ENCODE data around the gene SETD1A. TPM values are rescaled to one million over a fixed set of nuclear protein-coding genes. Genes with fewer than 3 reads are reported as not detected.

SETD1A gene
- 8.2 TPM for total RNA-seq

DNA sequence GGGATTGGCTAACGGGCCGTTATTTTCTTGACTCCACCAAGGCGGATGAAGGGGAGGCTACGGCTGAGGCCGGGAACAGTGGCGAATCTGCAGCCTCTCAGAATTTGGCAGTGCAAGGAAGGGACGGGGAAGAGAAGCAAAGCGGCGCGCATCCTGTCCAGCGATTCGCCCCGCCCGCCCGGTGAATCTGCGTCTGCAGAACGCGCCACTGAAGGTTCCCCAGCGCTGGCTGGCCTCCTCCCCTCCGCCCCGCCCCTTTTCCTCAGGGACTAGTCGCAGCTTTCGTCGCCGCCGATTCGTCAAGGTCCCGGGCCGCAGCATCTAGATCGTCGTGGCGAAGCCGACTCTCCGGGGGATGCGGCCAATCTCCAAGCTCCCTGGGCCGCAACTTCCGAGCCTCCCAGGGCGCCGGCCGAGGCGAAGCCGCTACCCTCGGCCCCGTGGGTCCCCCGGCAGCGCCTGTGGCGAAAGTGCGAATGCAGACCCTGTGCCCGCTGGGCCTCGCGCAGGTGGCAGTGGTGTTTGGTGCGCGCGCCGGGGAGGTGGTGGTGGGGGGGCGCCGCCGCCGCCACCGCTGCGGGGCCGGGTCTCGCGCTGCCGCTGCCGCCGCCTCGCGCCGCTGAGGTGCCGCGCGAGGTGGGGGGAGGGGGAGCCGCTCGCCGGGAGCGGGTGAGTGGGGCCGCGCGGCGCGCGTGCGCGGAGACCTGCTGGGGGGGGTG lies at the start of gene SETD1A:
Gene SETD1A (plus strand): TSS at position 299 of the 719 bp plus-strand sequence. CDS start 978 bp downstream, outside the sequence.
- peak; percentile 87 for ATAC-seq

DNA sequence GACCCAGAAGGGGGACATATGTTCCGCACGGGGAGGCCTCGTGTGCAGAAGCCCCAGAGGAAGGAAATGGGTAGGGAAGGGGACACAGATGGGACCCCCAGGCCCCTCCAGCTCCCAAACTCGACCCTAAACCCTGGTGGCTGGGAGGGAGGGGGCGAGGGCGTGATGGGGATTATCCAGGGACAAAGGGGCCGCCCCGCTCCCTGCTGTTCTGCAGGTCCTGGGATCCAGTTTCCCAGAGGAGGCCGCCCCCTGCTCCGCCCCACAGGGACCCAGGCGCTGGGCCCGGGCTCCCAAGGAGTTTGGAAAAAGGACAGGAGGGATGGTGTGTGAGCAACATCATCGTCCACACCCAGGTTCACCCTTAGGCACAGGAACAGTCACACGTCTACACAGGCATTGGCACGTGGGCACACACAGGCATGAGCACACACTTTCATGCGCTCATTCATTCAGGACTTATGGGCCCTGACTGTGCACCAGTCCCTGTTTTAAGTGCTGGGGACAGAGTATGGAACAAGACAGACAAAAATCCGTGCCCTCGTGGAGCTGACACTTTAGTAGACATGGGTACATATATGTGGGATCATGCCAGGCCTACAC lies 47.0 kb upstream of the SETD1A start:
- peak; percentile 96 for ATAC-seq

DNA sequence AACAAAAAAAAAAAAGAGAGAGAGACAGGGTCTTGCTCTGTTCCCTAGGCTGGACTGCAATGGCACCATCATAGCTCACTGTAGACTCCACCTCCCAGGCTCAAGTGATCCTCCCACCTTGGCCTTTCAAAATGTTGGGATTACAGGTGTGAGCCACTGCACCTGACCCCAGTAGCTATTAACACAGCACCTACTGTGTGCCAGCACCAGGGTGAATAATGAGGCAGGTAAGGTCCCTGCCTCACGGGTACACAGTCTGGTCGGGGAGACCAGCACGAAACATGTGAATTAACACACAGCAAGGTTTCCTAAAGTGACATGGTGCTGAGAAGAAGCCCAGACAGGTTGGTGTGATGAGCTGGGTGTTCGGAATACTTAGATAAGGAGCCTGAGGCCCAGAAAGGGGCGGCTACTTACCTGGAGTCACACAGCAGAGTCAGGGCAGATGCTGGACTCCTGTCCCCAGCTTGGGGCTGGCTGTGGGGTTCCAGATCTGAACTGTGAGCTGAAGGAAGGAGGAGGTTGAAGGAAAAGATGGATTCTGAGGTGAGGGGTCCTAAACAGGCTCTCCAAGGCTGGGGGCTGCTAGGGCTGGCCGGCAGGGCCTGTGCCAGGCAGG lies 44.7 kb upstream of the SETD1A start:
- no peak for ATAC-seq

DNA sequence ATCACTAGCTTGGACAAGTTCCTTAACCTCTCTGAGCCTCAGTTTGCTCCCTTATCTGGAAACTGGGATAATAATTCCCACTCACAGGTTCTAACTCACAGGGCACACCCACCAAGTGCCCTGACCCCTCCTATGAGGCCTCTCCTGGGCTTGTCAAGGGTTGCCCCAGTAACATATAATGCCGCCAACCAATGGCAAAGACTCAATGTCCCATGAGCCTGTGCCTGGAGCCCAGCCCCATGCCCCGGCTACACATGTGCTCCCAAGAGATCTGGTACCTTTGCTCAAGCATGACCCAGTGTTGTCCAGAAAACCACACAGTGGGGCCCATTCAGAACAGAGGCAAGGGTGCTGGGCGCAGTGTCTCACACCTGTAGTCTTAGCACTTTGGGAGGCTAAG lies 42.7 kb upstream of the SETD1A start:
- ATAC-seq: no peak

DNA sequence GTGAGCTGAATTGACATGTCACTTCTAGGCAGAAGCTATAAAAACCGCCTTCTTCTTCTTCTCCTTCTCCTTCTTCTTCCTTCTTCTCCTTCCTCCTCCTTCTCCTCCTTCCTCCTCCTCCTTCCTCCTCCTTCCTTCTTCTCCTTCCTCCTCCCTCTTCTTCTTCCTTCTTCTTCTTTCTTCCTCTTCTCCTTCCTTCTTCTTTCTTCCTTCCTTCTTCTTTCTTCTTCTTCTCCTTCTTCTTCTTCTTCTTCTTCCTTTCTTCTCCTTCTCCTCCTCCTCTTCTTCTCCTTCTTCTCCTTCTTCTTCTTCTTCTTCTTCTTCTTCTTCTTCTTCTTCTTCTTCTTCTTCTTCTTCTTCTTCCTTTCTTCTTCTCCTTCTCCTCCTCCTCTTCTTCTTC lies 38.9 kb upstream of the SETD1A start:
- no peak for ATAC-seq

DNA sequence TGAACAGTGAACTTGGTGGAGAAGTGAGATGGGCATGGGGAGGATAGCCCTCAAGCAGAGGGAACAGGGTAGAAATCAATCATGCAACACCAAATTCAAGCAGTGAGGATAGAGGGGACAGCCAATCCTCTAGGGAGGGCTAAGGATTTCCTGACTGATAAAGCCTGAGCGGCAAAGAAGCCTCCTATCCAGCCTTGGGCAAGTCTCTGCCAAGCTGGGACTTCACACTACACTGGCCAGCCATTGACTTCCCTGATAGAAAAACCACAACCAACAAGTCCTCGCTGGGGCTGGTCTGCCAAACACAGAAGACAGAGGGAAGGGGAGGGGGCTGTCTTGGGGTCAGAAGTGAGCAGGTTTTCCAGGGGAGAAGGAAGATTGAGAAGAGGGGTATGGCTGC lies 36.7 kb upstream of the SETD1A start:
- no peak for ATAC-seq

DNA sequence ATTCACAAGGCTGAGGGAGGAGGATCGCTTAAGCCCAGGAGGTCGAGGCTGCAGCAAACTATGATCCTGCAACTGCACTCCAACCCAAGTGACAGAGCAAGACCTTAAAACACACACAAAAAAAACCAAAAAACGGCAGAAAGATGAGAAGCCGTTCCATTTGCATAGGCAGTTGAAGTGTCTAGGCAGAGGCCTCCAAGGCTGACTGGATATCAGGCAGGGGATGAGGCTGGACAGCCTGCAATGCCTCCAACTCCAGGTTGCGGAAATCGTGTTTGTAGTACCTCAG lies 36.2 kb upstream of the SETD1A start:
- ATAC-seq: no peak

DNA sequence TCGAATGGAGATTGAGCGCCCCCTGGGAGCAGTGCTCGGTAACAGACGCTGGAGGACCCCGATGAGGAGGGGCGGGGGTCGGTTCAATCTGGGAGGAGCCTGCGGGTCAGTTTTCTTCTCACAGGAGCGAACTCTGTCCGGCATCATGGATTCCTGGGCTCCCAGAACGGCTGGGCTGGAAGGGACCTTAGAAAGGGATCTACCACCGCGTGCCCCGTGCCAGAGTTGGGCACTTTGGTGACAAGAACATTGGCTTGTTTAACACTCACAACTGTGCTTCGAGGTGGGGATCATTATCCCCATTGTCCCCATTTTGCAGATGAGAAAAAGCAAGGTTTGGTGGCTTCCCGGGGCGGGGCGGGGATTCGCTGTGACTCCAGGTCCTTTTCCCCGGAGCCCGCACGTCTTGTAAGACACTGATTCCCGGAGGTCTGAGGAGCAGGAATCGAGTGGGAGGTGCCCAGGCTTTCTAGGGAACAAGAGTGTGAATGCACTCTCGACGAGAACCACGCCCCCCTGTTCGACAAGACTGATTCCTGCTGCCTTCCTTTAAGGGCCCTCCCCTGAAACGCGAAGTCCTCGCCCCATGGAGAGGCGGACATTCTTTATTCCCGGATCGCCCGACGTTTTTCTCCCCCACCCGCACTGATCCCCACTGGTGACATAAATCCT lies 35.7 kb upstream of the SETD1A start:
- peak; percentile 32 for ATAC-seq

DNA sequence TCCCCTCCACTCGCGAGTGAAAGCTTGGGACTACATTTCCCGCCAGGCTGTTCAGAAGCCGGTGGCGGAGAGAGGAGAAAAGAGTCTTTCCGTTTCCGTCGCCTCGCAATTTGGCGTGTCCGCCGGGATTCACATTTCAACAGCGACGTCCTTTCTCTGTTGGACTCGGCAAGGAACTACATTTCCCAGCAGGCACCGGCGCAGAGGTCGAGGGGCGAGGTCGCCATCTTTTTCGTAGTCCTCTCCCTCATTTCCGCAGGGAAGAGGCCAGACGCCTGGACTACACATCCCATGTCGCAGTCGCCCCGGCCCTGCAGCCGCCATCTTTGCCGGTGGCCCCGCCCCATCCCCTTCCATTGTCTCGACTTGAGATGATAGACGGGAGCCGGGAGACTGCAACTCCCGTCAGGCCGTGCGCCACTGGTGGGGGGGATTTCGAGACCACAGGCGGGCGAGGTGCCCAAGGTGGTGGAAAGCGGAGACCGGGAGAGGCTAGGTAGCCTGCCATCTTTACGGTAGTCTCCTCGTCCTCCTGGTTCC lies 35.1 kb upstream of the SETD1A start:
- peak; percentile 86 for ATAC-seq

DNA sequence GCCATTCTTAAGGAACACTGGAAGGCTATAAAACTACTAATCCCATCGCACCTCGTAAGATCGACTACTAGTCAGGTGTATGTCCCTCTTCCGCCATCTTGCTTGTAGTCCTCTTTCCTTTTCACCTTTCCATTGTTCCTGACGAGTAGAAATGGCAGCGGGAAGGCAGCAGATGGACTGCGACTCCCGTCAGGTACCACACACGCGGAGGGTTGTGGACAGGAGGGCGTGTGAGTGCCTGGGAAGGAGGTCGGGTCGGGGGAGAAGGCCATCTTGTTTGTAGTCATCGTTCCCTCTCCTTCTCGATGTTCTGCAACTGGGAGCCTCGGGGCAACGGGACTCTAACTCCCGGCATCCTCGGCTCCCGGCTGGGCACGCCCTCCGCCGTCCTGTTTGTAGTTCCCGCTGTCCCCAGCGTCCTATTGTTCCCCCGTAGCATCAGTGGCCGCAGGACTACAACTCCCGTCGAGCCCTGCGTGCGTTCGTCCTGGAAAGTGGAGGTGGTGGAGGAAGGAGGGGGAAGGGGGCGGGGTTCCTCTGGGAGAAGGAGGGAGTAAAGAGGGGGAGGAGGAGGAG lies 34.5 kb upstream of the SETD1A start:
- peak; percentile 79 for ATAC-seq

DNA sequence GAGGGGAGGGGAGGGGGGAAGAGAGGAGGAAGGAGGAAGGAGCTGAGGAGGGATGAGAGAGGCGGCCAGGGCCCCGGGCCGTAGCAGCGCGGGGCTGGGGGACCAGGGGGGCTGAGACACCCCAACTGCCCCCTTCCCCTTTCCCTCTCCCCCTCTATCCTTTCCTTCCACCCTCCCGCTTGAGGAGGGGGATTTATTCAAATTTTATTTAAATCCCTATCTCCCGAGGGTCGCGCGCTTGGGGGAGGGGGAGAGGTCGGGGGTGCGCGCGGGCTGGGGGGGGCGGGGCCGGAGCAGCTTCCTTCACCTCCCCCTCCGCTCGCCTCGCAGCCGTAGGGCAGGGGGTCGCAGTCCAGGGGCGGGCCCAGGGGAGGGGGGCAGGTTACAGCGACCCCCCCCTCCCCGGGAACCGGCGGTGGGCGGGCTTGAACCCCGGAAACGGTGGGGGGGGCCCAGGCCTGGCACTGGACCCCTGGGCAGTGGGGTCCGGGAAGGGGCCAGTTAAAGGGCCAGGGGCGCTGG lies 33.9 kb upstream of the SETD1A start, which contains the start of gene FBXL19:
Gene FBXL19 (plus strand): TSS at position 19 of the 522 bp plus-strand sequence. CDS start 2,183 bp downstream, outside the sequence.
- ATAC-seq: no peak

DNA sequence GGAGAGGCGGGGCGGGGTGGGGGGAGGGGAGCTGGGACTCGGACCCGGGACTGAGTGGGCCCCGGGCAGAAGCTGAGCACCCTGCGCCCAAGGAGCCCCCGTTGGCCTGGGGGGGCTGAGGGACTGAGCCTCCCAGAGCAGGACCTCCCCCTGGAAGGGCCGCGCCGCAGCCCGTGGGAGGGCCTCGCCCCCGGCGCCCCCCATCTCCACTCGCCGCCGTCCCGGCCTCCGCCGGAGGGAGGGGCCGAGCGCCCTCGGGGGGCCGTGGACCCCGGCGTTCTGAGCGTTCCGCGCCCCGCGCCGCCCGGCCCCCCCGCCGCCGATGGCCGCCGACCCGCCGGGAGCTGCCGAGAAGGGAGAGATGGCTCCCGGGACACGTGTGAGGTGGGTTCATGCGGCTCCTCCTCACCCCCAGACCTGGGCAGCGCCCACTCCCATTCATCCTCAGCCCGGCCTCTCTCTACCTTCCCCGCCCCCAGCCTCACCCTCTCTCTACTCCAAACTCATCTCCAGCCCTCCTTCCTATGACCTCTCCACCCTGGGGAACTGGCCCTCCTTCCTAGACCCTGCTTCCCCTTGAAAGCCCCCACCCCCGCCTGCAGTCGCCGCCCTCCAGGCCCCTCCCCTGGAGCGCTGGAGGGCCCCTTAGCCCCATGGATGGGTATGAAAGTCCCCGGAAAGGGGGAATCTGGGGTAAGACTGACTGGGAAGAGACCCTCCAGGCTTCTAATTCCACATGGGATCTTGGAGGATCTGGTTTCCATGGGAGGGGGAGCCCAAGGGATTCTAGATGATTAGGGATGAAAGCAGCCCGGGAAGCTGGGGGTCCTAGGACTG lies 33.3 kb upstream of the SETD1A start:
- ATAC-seq: no peak

DNA sequence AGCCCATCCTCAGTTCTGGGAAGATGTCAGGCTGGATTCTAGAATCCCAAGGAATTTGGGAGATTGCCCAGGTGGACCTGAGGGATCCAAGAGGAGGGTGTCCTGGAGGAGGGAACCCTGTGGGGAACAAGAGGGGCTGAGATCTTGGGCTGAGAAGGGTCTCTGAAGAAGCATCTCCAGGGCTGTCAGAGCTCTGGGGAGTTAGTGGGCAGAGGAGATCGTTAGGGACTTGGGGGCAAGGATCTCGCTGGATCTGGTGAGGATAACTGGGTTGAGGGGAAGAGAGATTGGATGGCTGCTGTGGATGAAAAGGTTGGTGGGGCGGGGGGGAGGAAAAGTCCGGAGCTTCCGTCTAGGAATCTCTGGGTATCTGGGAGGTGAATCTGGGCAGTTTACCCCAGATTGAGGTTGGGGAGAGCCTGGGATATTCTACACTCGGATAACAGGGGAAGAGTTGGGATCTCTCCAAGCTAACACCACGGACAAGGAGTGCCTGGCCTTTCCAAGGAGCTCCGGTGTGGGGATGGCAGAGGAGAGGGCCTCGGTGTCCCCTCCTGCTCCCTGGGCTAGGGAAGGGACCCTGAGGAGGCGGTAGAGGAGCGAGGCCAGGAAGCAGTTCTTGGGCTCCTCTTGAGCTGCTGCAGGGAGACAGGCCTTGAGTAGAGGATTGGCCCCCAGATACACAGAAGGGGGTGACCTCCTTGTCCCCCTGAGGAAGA lies 32.5 kb upstream of the SETD1A start:
- ATAC-seq: no peak

DNA sequence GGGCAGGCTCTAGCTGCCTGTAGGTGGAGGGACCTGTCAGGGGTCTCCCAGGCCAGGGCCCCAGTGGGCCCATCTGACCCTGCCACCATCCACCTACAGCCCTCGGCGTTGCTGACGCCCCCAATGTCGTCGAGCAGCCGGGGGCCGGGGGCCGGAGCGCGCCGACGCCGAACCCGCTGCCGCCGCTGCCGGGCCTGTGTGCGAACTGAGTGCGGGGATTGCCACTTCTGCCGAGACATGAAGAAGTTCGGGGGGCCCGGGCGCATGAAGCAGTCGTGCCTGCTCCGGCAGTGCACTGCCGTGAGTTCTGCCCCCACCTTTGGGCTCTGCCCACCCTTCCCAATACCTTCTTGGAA lies 31.9 kb upstream of the SETD1A start:
- no peak for ATAC-seq

DNA sequence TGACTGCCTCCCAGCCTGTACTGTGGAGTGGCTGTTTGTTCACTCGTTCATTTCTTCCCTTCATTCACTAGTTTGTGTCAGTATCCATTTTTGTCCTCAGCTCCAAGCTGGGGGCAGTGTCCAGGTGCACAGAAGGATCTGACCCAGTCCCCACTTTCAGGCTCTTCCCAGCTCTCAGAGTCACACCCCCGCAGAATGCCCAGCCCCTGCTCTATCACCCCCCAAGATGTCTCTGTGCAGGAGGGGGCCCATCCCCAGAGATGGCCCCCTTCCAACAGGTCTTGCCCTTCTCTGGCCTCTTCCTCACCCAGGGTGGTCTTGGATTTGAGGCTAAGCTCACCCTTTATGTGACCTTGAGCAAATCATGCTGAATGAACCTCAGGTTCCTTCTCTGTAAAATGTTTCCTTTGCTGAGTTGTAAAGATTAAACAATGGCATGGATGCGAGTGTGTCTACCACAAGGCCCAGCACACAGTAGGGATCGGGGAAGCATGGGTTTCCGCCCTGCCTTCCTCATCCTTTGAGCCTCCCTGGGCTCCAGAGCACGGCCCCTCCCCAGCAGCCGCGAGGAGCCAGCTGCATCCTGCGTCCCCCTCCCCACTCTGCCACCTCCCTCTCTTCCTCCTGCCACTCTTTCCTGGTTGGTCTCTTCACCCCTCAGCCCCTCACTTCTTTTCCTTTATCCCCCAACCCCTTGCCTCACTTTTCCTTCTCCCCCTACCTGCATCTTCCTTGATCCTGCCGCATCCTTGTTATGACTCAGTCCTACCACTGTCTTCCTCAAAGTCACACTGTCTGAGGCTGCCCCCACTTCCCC lies 31.4 kb upstream of the SETD1A start:
- no peak for ATAC-seq

DNA sequence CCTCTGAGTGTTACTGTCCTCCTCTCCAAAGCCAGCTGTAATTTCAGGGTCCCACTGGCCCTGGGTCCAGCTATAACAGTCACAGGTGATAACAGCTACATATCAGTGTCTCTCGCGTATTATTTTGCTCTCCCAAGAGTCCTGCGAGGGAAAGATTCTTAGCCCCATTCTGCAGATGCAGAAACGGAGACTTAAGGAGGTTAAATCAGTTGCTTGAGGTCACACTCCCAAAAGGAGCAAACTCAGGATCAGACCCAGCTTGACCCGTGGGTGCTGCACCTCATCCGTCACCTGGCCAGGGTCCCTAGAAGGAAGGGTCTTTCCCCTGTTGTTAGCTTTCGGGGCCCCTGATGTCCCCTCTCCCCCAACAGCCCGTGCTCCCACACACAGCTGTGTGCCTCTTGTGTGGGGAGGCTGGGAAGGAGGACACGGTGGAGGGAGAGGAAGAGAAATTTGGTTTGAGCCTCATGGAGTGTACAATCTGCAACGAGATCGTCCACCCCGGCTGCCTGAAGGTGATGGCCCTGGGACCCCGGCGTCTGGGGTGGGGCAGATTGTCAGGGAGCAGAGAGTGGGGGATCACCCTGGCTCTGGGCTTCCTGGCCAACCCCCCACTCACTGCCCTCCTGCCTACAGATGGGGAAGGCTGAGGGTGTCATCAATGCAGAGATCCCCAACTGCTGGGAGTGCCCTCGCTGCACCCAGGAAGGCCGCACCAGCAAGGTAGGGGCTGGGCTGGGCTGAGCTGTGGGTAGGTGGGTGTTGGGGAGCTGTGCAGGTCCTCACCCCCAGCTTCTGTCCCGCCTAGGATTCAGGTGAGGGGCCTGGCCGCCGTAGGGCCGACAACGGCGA lies 30.4 kb upstream of the SETD1A start:
- no peak for ATAC-seq

DNA sequence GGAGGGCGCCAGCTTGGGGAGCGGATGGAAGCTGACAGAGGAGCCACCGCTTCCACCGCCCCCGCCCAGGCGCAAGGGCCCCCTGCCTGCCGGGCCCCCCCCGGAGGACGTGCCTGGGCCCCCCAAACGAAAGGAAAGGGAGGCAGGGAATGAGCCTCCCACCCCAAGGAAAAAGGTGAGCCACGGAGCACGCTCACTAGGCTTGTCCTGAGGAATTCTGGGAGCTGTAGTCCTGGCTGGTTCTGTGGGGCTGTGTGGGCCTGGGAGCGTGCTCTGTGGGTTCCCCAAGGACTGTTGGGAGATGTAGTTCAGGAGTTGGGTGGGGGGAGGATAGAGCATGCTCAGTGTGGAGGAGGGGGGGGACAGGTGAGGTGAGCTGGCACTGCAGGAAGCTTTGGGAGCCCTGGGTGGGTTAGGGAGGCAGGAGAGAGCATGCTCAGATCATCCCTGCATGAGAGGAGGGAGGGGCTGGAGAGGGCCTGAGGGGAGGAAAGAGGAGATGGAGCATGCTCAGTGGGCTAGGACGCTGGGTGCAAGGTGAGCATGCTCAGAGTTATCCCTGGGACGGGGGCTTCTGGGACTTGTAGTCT lies 29.7 kb upstream of the SETD1A start:
- peak; percentile 49 for ATAC-seq

DNA sequence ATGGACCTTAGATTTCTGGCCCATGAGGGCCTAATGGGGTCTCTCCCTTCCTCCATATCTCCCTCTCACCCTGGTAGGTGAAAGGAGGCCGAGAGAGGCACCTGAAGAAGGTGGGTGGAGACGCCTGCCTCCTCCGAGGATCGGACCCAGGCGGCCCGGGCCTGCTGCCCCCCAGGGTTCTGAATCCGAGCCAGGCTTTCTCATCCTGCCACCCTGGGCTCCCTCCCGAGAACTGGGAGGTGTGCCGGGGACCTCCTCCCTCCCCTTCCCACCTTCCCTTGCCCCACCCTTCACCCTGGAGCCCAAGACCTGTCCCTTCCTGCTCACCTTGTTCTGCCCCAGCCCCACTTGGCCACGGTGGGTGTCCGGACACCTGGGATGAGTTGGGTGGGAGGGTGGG lies 29.2 kb upstream of the SETD1A start:
- ATAC-seq: peak; percentile 1

DNA sequence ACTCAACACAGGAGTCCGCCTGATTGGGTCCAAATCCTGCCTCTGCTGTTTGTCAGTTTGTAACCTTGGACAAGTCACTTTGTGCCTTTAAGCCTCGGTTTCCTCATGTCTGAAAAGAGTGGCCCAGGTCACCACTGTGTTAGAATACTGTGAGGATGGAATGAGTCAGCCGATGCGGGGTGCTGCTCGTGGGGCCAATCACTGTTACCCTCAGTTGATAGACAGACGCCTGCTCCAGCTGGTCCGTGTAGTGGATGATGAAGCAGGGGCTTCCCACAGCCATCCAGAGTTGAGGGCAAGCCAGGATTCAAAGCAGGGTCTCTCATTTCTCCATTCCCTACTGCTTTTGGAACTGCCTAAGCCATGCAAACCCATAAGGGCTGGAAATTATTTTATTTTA lies 28.4 kb upstream of the SETD1A start:
- no peak for ATAC-seq
